ENCODE measurements around the gene BCORL1. TPM values are rescaled to one million over a fixed set of nuclear protein-coding genes. Genes with fewer than 3 reads are reported as not detected.

The BCORL1 gene
- total and polyA plus RNA-seq, 2 of the 4 experiments (the other 2 are of a cell fraction), result 0.54 to 1.6 TPM

DNA sequence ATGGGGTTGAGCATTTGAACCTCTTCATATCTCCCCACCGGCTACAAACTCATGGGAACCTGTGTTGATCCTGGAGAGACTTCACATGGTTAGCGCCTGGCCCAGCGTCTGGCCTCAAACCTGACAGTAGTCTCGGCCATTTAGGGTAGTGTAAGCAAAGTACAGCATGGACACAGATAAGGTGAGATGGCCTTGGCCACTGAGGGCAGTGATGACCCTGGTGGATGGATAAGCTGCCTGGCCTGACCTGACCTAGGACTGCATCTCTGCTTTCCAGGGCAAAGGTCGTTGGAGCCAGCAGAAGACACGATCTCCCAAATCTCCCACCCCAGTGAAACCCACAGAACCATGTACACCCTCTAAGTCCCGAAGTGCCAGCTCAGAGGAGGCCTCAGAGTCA, 51.7 kb downstream of the BCORL1 start:
- no peaks in the 10 kb centered on the region; the same call in 1 of the 2 replicates for H3K27me3 ChIP-seq (ENCODE audit: control insufficient read depth, insufficient read depth, low read length)
- ChIA-PET POLR2A (ENCODE audit: unreplicated experiment) (no interaction called here), CTCF (no interaction called here)
- H2AK5ac ChIP-seq (ENCODE audit: low read depth, low read length), result no peak overlapping the region
- no peaks in the 10 kb centered on the region for H3K9me1 ChIP-seq (ENCODE audit: insufficient read depth, low read length)
- WGBS, 2 experiments (ENCODE audit: extremely low coverage in 2 of 2, insufficient read length in 1 of 2), result 53% methylated on average over 3 of the region's 7 CpGs; no CpG with 5 or more reads in 1 of the 2 experiments
- H2BK5ac ChIP-seq (ENCODE audit: low read depth, low read length, poor library complexity, severe bottlenecking), result no peak overlapping the region
- dilution Hi-C loops (cut with HindIII; ENCODE audit: low sequenced_read_pairs, unreplicated experiment) (no loop called here), intact Hi-C loops (cut with micrococcal nuclease) (no loop called here), in situ Hi-C loops (cut with MboI; ENCODE audit: low sequenced_read_pairs) (no loop called here)
- H3K14ac ChIP-seq (replicated peaks; ENCODE audit: low read depth, low read length), result no peak overlapping the region
- no peak overlapping the region for H2BK120ac ChIP-seq (ENCODE audit: low read depth, low read length)
- H3K56ac ChIP-seq (ENCODE audit: extremely low read depth, insufficient read depth, low read length), result no peak overlapping the region
- no peak overlapping the region for H3K18ac ChIP-seq (ENCODE audit: low read depth, low read length)
- H2BK15ac ChIP-seq (ENCODE audit: low read depth, low read length), result no peak overlapping the region
- no peak overlapping the region for H3K4me3 ChIP-seq (ENCODE audit: insufficient read depth, low read depth, low read length)
- H3K9me3 ChIP-seq (ENCODE audit: control insufficient read depth, insufficient read depth, low read length), result no peaks in the 10 kb centered on the region
- ATAC-seq (ENCODE audit: low read depth) (no peak), DNase-seq (no peak)
- no peak overlapping the region for H2AK9ac ChIP-seq (replicated peaks; ENCODE audit: low read depth, low read length, poor library complexity)
- no peaks in the 10 kb centered on the region for H3K79me1 ChIP-seq (ENCODE audit: low read depth in 1 of 2, low read length in 2 of 2)
- no peak overlapping the region for H4K5ac ChIP-seq (ENCODE audit: low read depth, low read length)
- TF ChIP-seq MAFK (IDR thresholded peaks at IDR 0.05; ENCODE audit: low read depth, low read length), result no peak
- no peak for TF ChIP-seq CHD1 (IDR thresholded peaks at IDR 0.05; ENCODE audit: low read depth, low read length)
- H3K4me2 ChIP-seq (ENCODE audit: low read depth, low read length), result no peak overlapping the region
- no peak overlapping the region for H3K9ac ChIP-seq (ENCODE audit: low read depth, low read length)
- no peak overlapping the region for H3K27ac ChIP-seq (ENCODE audit: insufficient read depth, low read length)
- H2BK20ac ChIP-seq (ENCODE audit: low read depth, low read length), result no peak overlapping the region
- H3K23ac ChIP-seq (ENCODE audit: low read depth, low read length), result no peak overlapping the region
- no peak overlapping the region for H4K8ac ChIP-seq (ENCODE audit: low read depth in 2 of 2, low read length in 2 of 2)
- H4K20me1 ChIP-seq (ENCODE audit: insufficient read depth, low read length), result no peaks in the 10 kb centered on the region
- H4K91ac ChIP-seq (ENCODE audit: insufficient read depth, low read depth, low read length), result no peak overlapping the region
- BruUV-seq (replicated peaks), result no TSS peak
- H3K4me1 ChIP-seq (ENCODE audit: control insufficient read depth, insufficient read depth, low read length), result no peaks in the 10 kb centered on the region
- no peak overlapping the region for H3K4ac ChIP-seq (ENCODE audit: low read depth, low read length)
- no peak overlapping the region for H2AFZ ChIP-seq (replicated peaks; ENCODE audit: low read length, poor library complexity)
- H3K36me3 ChIP-seq (ENCODE audit: control insufficient read depth, insufficient read depth, low read length), result peaks cover 20% of the 10 kb centered on the region

Measured in IMR-90 (cell line).